ENCODE measurements around the gene TEX38. TPM values are rescaled to one million over a fixed set of nuclear protein-coding genes. Genes with fewer than 3 reads are reported as not detected.

Gene TEX38
- total RNA-seq, 1 donor from 2014 or later = not detected

DNA sequence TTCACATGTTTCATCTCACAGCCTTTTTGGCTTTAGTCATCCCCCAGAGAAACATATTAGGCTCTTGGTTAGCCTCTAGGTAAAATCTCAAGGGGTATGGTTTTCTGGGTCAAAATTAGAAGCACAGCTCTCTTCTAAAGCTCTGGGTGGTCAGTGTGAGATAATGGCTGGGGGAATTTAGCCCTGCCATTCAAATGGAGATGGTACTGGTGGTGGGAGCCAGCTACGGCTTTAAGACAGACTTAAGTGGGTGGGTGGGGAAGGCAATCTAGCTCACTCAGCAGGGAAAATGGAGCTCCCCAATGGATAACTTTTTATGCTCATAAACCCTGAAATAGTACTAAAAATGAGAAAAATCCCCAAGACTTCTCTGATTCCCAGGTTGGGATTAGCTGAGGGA, 5.7 kb downstream of the TEX38 start:
- Histone ChIP-seq H3K36me3 (peaks cover 19% of the 10 kb centered on the region), H3F3A (ENCODE audit: low read depth) (peaks cover 8% of the 10 kb centered on the region), H3K27me3 (no peaks in the 10 kb centered on the region), H3K4me1 (peaks cover 20% of the 10 kb centered on the region), H3K9me3 (ENCODE audit: low read depth) (no peaks in the 10 kb centered on the region), H3K27ac (no peak overlapping the region), H2AFZ (replicated peaks) (no peak overlapping the region), H3K9ac (no peak overlapping the region), H3K79me2 (ENCODE audit: low read depth) (no peaks in the 10 kb centered on the region), H3K4me3 (no peak overlapping the region), H3K4me2 (peak overlapping the region; percentile 28), H4K20me1 (ENCODE audit: low read depth) (peaks cover 4% of the 10 kb centered on the region)
- peaks cover 11% of the 10 kb centered on the region for H3K36me3 Mint-ChIP-seq
- no peak overlapping the region for H3K27ac Mint-ChIP-seq
- no peaks in the 10 kb centered on the region for H3K27me3 Mint-ChIP-seq (ENCODE audit: insufficient read depth, low read depth)
- H3K4me3 Mint-ChIP-seq = no peak overlapping the region
- no peaks in the 10 kb centered on the region for H3K9me3 Mint-ChIP-seq
- H3K4me1 Mint-ChIP-seq = no peaks in the 10 kb centered on the region
- peak; percentile 8 for DNase-seq (ENCODE audit: low spot score)
- TF ChIP-seq EZH2 (IDR thresholded peaks at IDR 0.05) (no peak), EZH2phosphoT487 (IDR thresholded peaks at IDR 0.05) (no peak)
- TF ChIP-seq, protein P1, sequence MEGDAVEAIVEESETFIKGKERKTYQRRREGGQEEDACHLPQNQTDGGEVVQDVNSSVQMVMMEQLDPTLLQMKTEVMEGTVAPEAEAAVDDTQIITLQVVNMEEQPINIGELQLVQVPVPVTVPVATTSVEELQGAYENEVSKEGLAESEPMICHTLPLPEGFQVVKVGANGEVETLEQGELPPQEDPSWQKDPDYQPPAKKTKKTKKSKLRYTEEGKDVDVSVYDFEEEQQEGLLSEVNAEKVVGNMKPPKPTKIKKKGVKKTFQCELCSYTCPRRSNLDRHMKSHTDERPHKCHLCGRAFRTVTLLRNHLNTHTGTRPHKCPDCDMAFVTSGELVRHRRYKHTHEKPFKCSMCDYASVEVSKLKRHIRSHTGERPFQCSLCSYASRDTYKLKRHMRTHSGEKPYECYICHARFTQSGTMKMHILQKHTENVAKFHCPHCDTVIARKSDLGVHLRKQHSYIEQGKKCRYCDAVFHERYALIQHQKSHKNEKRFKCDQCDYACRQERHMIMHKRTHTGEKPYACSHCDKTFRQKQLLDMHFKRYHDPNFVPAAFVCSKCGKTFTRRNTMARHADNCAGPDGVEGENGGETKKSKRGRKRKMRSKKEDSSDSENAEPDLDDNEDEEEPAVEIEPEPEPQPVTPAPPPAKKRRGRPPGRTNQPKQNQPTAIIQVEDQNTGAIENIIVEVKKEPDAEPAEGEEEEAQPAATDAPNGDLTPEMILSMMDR (IDR thresholded peaks at IDR 0.05) = no peak

DNA sequence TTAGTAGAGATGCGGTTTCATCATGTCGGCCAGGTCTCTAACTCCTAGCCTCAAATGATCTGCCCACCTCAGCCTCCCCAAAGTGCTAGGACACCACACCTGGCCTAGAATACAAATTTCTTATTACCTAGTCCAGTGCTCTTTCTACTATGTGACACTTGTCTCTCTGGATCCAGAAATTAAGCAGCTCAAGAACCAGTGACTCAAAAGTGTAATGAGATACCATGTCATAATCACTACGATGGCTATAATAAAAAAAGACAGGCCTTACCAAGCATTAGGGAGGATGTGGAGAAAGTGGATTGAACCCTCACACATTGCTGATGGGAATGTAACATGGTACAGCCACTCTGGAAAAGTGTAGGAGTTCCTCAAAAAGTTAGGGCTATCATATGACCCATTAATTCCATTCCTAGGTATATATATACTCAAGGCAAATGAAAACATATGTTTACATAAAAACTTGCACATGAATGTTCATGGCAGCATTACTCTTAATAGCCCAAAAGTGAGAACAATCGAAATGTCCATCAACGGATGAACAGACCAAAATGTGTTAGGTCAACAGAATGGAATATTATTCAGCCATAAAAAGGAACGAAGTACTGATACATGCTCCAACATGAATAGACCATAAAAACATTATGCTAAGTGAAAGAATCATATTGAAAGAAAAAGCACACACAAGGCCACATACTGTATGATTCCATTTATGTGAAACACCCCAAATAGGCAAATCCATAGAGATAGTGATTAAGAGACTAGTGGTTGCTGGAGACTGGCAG, 8.3 kb downstream of the TEX38 start:
- no peak overlapping the region for H3K4me2 ChIP-seq
- no peak for DNase-seq (ENCODE audit: low spot score)
- Mint-ChIP-seq H3K4me3 (no peak overlapping the region), H3K27ac (no peak overlapping the region), H3K4me1 (no peaks in the 10 kb centered on the region), H3K27me3 (ENCODE audit: insufficient read depth, low read depth) (no peaks in the 10 kb centered on the region), H3K36me3 (peaks cover 11% of the 10 kb centered on the region), H3K9me3 (no peaks in the 10 kb centered on the region)
- H3K4me3 ChIP-seq = no peak overlapping the region
- H3K27ac ChIP-seq = no peak overlapping the region
- no peaks in the 10 kb centered on the region for H3K27me3 ChIP-seq
- no peaks in the 10 kb centered on the region for H3K9me3 ChIP-seq (ENCODE audit: low read depth)
- TF ChIP-seq, protein P1 (IDR thresholded peaks at IDR 0.05) = no peak
- no peak for TF ChIP-seq EZH2 (IDR thresholded peaks at IDR 0.05)
- no peak for TF ChIP-seq EZH2phosphoT487 (IDR thresholded peaks at IDR 0.05)
- H4K20me1 ChIP-seq (ENCODE audit: low read depth) = peaks cover 4% of the 10 kb centered on the region
- H3K4me1 ChIP-seq = peaks cover 14% of the 10 kb centered on the region
- peaks cover 8% of the 10 kb centered on the region for H3F3A ChIP-seq (ENCODE audit: low read depth)
- H3K79me2 ChIP-seq (ENCODE audit: low read depth) = no peaks in the 10 kb centered on the region
- no peak overlapping the region for H3K9ac ChIP-seq
- peaks cover 24% of the 10 kb centered on the region for H3K36me3 ChIP-seq
- no peak overlapping the region for H2AFZ ChIP-seq (replicated peaks)

DNA sequence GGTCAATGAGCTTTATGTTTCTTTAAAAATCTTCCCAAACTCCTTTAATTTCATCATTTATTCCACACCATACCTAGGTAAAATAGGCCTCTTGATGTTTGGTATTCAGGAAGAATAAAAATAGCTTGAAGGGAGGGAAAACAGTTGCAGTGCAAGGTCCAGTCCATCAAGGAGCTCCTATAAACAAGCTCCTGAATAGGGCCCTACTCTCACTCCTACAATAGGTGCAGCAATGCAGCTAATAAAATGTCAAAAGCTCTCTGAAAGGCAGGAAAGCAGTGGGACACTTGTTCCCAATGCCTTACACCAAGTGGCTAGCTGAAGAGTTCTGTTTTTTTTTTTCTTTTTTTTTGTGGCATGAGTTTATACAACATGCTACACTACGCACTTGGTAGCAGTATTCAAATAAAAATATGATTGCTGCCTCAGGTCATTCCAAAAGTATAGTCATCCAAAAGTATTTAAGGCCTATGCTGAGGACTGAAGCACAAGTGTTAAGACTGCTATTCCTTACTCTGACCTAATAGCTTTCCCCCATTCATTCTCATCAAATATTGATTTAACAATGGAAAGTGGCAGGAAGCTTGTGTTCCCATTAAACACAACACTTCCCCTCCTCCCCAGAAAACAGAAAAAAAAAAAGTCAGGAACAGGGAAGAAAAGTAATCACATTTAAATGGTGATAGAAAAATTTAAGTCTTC, 9.8 kb downstream of the TEX38 start:
- no peaks in the 10 kb centered on the region for H3K79me2 ChIP-seq (ENCODE audit: low read depth)
- no peaks in the 10 kb centered on the region for H3K9me3 ChIP-seq (ENCODE audit: low read depth)
- H3K27ac ChIP-seq = no peak overlapping the region
- H4K20me1 ChIP-seq (ENCODE audit: low read depth) = peaks cover 4% of the 10 kb centered on the region
- Mint-ChIP-seq H3K27me3 (ENCODE audit: insufficient read depth, low read depth) (no peaks in the 10 kb centered on the region), H3K36me3 (peaks cover 11% of the 10 kb centered on the region), H3K4me1 (no peaks in the 10 kb centered on the region), H3K9me3 (no peaks in the 10 kb centered on the region), H3K27ac (no peak overlapping the region), H3K4me3 (no peak overlapping the region)
- peak; percentile 10 for DNase-seq (ENCODE audit: low spot score)
- no peak overlapping the region for H3K9ac ChIP-seq
- H3K4me3 ChIP-seq = no peak overlapping the region
- H3K36me3 ChIP-seq = peaks cover 29% of the 10 kb centered on the region
- no peaks in the 10 kb centered on the region for H3K27me3 ChIP-seq
- H3K4me1 ChIP-seq = peaks cover 9% of the 10 kb centered on the region
- H3F3A ChIP-seq (ENCODE audit: low read depth) = peaks cover 8% of the 10 kb centered on the region
- no peak overlapping the region for H2AFZ ChIP-seq (replicated peaks)
- peak overlapping the region; percentile 30 for H3K4me2 ChIP-seq
- TF ChIP-seq, protein P1 (IDR thresholded peaks at IDR 0.05) = no peak
- TF ChIP-seq EZH2 (IDR thresholded peaks at IDR 0.05) = no peak
- no peak for TF ChIP-seq EZH2phosphoT487 (IDR thresholded peaks at IDR 0.05)

All from neural progenitor cell (in vitro differentiated cells).